H9 (cell line): Measurements from ENCODE around the gene KRTAP4-1. TPM values are rescaled to one million over a fixed set of nuclear protein-coding genes. Genes with fewer than 3 reads are reported as not detected.
A peak's percentile ranks its signal among the peaks of the same experiment; 100 is the strongest.

Experiments used
- DNase-seq: peaks from one replicate; pipeline ENCODE4 v3.0.0-alpha.2; 2017
- H2AFZ ChIP-seq: one replicate; pipeline ENCODE4 v1.6.1; 2013; ENCODE audit warnings: mild to moderate bottlenecking, low read length, control low read depth, moderate library complexity
- H2AK5ac ChIP-seq: 2 replicates; pipeline ENCODE4 v1.6.1; 2013; ENCODE audit warnings: low read length, control low read depth, mixed read lengths; ENCODE audit not compliant: insufficient read length
- H2BK120ac ChIP-seq: one replicate; pipeline ENCODE4 v1.6.1; 2013; ENCODE audit warnings: low read depth, mild to moderate bottlenecking, low read length, control low read depth, inconsistent platforms; ENCODE audit not compliant: poor library complexity, severe bottlenecking
- H2BK12ac ChIP-seq: 2 replicates; pipeline ENCODE4 v1.6.1; 2013; ENCODE audit warnings: low read length, control low read depth, mixed read lengths, low read depth; ENCODE audit not compliant: insufficient read length
- H2BK15ac ChIP-seq: 2 replicates; pipeline ENCODE4 v1.6.1; 2013; ENCODE audit warnings: low read depth, low read length, control low read depth
- H2BK20ac ChIP-seq: one replicate; pipeline ENCODE4 v1.6.1; 2013; ENCODE audit warnings: low read depth, mild to moderate bottlenecking, low read length, control low read depth, inconsistent platforms; ENCODE audit not compliant: poor library complexity, severe bottlenecking
- H2BK5ac ChIP-seq: 2 replicates; pipeline ENCODE4 v1.6.1; 2013; ENCODE audit warnings: low read length, control low read depth, mixed read lengths; ENCODE audit not compliant: insufficient read length
- H3K14ac ChIP-seq: 2 replicates; pipeline ENCODE4 v1.6.1; 2013; ENCODE audit warnings: low read length, control low read depth; ENCODE audit not compliant: insufficient read depth
- H3K18ac ChIP-seq: 2 replicates; pipeline ENCODE4 v1.6.1; 2013; ENCODE audit warnings: low read depth, mild to moderate bottlenecking, mixed read lengths, low read length, control low read depth; ENCODE audit not compliant: insufficient read length
- H3K23ac ChIP-seq: 2 replicates; pipeline ENCODE4 v1.6.1; 2013; ENCODE audit warnings: low read length, control low read depth, mixed read lengths, low read depth; ENCODE audit not compliant: insufficient read length
- H3K23me2 ChIP-seq: 2 replicates; pipeline ENCODE4 v1.6.1; 2013; ENCODE audit warnings: low read depth, mild to moderate bottlenecking, mixed read lengths, low read length, control low read depth; ENCODE audit not compliant: insufficient read length, poor library complexity, severe bottlenecking
- H3K27ac ChIP-seq: 2 replicates; pipeline ENCODE4 v1.5.1; 2013; ENCODE audit warnings: low read length, control low read depth, mixed read lengths, low read depth; ENCODE audit not compliant: insufficient read length
- H3K27me3 ChIP-seq: 2 replicates; pipeline ENCODE4 v1.6.1; 2013; ENCODE audit warnings: low read length, control low read depth, inconsistent platforms; ENCODE audit not compliant: insufficient read depth
- H3K4ac ChIP-seq: 2 replicates; pipeline ENCODE4 v1.6.1; 2013; ENCODE audit warnings: low read depth, mild to moderate bottlenecking, control low read depth, inconsistent platforms, low read length, moderate library complexity
- H3K4me1 ChIP-seq: 2 replicates; pipeline ENCODE4 v1.6.1; 2013; ENCODE audit warnings: low read length, control low read depth, inconsistent platforms; ENCODE audit not compliant: insufficient read depth
- H3K4me2 ChIP-seq: 2 replicates; pipeline ENCODE4 v1.6.1; 2013; ENCODE audit warnings: low read length, control low read depth, mixed read lengths; ENCODE audit not compliant: insufficient read length, insufficient read depth
- H3K56ac ChIP-seq: 2 replicates; pipeline ENCODE4 v1.6.1; 2013; ENCODE audit warnings: low read depth, mild to moderate bottlenecking, mixed read lengths, low read length, control low read depth; ENCODE audit not compliant: insufficient read length
- H3K79me1 ChIP-seq: 2 replicates; pipeline ENCODE4 v1.6.1; 2013; ENCODE audit warnings: low read depth, mild to moderate bottlenecking, moderate library complexity, low read length, control low read depth, inconsistent platforms; ENCODE audit not compliant: insufficient read depth, poor library complexity, severe bottlenecking
- H3K79me2 ChIP-seq: 2 replicates; pipeline ENCODE4 v1.6.1; 2013; ENCODE audit warnings: low read length, control low read depth, inconsistent platforms; ENCODE audit not compliant: insufficient read depth
- H3K9ac ChIP-seq: 2 replicates; pipeline ENCODE4 v1.6.1; 2013; ENCODE audit warnings: low read length, control low read depth, mixed read lengths; ENCODE audit not compliant: insufficient read length; ENCODE audit errors: extremely low read depth
- H3K9me3 ChIP-seq: one replicate; pipeline ENCODE4 v1.6.1; 2013; ENCODE audit warnings: low read depth, low read length, inconsistent platforms; ENCODE audit not compliant: control insufficient read depth
- H3T11ph ChIP-seq: one replicate; pipeline ENCODE4 v1.6.1; 2013; ENCODE audit warnings: mild to moderate bottlenecking, low read length, control low read depth, inconsistent platforms
- H4K20me1 ChIP-seq: one replicate; pipeline ENCODE4 v1.6.1; 2013; ENCODE audit not compliant: control insufficient read depth, insufficient read length, insufficient read depth
- H4K5ac ChIP-seq: 2 replicates; pipeline ENCODE4 v1.6.1; 2013; ENCODE audit warnings: low read depth, mild to moderate bottlenecking, mixed read lengths, low read length, control low read depth; ENCODE audit not compliant: insufficient read length
- H4K8ac ChIP-seq: replicated peaks from 2 replicates; pipeline ENCODE4 v1.6.1; 2013; ENCODE audit warnings: low read length, control low read depth, mixed read lengths, low read depth; ENCODE audit not compliant: insufficient read length
- H4K91ac ChIP-seq: 2 replicates; pipeline ENCODE4 v1.6.1; 2013; ENCODE audit warnings: low read depth, mild to moderate bottlenecking, moderate library complexity, mixed read lengths, low read length, control low read depth; ENCODE audit not compliant: insufficient read length
- H3K27ac Mint-ChIP-seq, 3 experiments: 2 replicates in 2 of 3; 3 replicates in 1 of 3; pipeline ENCODE4 v1.8.0; 2020 to 2021; ENCODE audit warnings: mixed read lengths in 3 of 3, mild to moderate bottlenecking in 1 of 3, moderate library complexity in 1 of 3
- H3K27me3 Mint-ChIP-seq: 2 replicates; pipeline ENCODE4 v1.8.0; 2021; ENCODE audit warnings: low read depth, mild to moderate bottlenecking, moderate library complexity, mixed read lengths
- H3K36me3 Mint-ChIP-seq, 3 experiments: 2 replicates in 2 of 3; 3 replicates in 1 of 3; pipeline ENCODE4 v1.8.0; 2020 to 2021; ENCODE audit warnings: low read depth in 3 of 3, mixed read lengths in 3 of 3; ENCODE audit not compliant: insufficient read depth in 1 of 3
- H3K4me1 Mint-ChIP-seq, 2 experiments: 2 replicates each; pipeline ENCODE4 v1.8.0; 2020; ENCODE audit warnings: mixed read lengths in 2 of 2
- H3K4me3 Mint-ChIP-seq, 2 experiments: 2 replicates in 1 of 2; 3 replicates in 1 of 2; pipeline ENCODE4 v1.8.0; 2020 to 2021; ENCODE audit warnings: mild to moderate bottlenecking in 2 of 2, mixed read lengths in 2 of 2, moderate library complexity in 1 of 2
- H3K9me3 Mint-ChIP-seq, 2 experiments: 2 replicates in 1 of 2; 3 replicates in 1 of 2; pipeline ENCODE4 v1.8.0; 2020; ENCODE audit warnings: mild to moderate bottlenecking in 2 of 2, mixed read lengths in 2 of 2, moderate library complexity in 1 of 2
- WGBS: extraction: QIAGEN DNeasy Blood & Tissue Kit; methylation state at CpG from one replicate; pipeline ENCODE4 v1.1.7; 2013; ENCODE audit warnings: missing lambda C conversion rate, low lambda C conversion rate, mixed read lengths; ENCODE audit not compliant: insufficient read length; ENCODE audit errors: extremely low coverage; 5-methylcytosine and 5-hydroxymethylcytosine counted together
- total RNA-seq: library from RNA; stranded (reverse); gene quantifications from 2 replicates; pipeline ENCODE4 v1.2.1, GENCODE V29; 2021
- TF ChIP-seq, protein P1 (sequence below): fragments of 200-600 bp; sonication (generic); conservative IDR thresholded peaks from 3 replicates; pipeline ENCODE4 v1.8.0; 2021; ENCODE audit warnings: antibody characterized with exemption, mild to moderate bottlenecking

The KRTAP4-1 gene
- total RNA-seq, 1 experiment from 2014 or later, result not detected

DNA sequence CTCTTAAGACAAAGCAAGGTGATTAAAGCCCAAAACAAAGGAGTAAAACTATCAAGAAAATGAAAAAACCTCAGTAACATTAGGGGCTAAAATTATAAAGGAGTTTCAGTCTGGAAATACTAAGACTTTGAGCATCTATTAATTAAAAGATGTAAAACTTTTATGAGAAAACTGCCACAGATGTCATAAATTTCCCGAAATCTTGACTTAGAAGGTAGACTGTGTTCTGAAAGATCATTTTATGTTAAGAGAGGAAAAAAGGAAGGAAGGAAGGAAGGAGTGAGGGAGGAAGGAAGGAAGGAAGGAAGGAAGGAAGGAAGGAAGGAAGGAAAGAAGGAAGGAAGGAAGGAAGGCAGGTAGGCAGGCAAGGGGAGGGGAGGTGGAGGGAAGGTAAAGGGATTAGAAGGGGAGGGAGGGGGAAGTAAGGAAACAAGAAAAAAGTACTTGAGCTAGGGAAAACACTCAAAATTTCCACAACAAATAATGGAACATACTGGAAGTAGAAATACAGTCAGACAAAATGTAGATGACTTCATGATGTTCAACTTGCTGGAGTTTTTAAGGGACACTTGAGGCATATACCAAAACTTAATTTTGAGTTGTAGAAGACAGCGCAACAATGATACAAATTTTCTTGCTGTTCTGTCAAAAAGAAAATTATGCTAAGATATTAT is 37.0 kb downstream of the KRTAP4-1 start:
- H4K8ac ChIP-seq, result no peak overlapping the region
- H3K23ac ChIP-seq, result no peak overlapping the region
- Mint-ChIP-seq H3K4me3 (no peak overlapping the region), H3K4me1 (peaks cover 2 to 13% of the 10 kb centered on the region in 2 experiments), H3K27me3 (no peaks in the 10 kb centered on the region), H3K9me3 (peaks cover 13 to 15% of the 10 kb centered on the region in 2 experiments), H3K27ac (peak overlapping the region in 1 of 3 experiments; percentile 65; a peak in 1 of 7 replicates), H3K36me3 (peaks cover 10 to 19% (median 12%) of the 10 kb centered on the region in 3 experiments)
- no peak overlapping the region for H2BK15ac ChIP-seq
- no peak overlapping the region for H2BK12ac ChIP-seq
- no peak overlapping the region for H4K5ac ChIP-seq
- no peak overlapping the region for H2BK20ac ChIP-seq
- no peak for DNase-seq
- H3K18ac ChIP-seq, result no peak overlapping the region
- no peaks in the 10 kb centered on the region for H3K79me1 ChIP-seq
- H3K79me2 ChIP-seq, result no peaks in the 10 kb centered on the region
- H2AFZ ChIP-seq, result no peak overlapping the region
- H3K14ac ChIP-seq, result no peak overlapping the region
- no peak overlapping the region for H4K91ac ChIP-seq
- WGBS, result no CpG with 5 or more reads among the region's 2 CpGs
- H2BK5ac ChIP-seq, result no peak overlapping the region
- no peaks in the 10 kb centered on the region for H3K9me3 ChIP-seq
- no peaks in the 10 kb centered on the region for H3K4me1 ChIP-seq
- no peak overlapping the region for H3K4ac ChIP-seq
- H3K4me2 ChIP-seq, result no peak overlapping the region
- H3K27ac ChIP-seq, result no peak overlapping the region
- no peak overlapping the region for H3K56ac ChIP-seq
- no peak overlapping the region for H3K9ac ChIP-seq
- no peaks in the 10 kb centered on the region for H3K27me3 ChIP-seq
- no peaks in the 10 kb centered on the region for H3K23me2 ChIP-seq
- no peaks in the 10 kb centered on the region for H4K20me1 ChIP-seq
- no peak overlapping the region for H3T11ph ChIP-seq
- TF ChIP-seq, protein P1, sequence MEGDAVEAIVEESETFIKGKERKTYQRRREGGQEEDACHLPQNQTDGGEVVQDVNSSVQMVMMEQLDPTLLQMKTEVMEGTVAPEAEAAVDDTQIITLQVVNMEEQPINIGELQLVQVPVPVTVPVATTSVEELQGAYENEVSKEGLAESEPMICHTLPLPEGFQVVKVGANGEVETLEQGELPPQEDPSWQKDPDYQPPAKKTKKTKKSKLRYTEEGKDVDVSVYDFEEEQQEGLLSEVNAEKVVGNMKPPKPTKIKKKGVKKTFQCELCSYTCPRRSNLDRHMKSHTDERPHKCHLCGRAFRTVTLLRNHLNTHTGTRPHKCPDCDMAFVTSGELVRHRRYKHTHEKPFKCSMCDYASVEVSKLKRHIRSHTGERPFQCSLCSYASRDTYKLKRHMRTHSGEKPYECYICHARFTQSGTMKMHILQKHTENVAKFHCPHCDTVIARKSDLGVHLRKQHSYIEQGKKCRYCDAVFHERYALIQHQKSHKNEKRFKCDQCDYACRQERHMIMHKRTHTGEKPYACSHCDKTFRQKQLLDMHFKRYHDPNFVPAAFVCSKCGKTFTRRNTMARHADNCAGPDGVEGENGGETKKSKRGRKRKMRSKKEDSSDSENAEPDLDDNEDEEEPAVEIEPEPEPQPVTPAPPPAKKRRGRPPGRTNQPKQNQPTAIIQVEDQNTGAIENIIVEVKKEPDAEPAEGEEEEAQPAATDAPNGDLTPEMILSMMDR, result no peak
- no peak overlapping the region for H2BK120ac ChIP-seq
- no peak overlapping the region for H2AK5ac ChIP-seq
